Measurements from ENCODE around the gene XRCC4. TPM values are rescaled to one million over a fixed set of nuclear protein-coding genes. Genes with fewer than 3 reads are reported as not detected.

XRCC4 gene
- total RNA-seq, 1 experiment from 2014 or later: 24.6 TPM

DNA sequence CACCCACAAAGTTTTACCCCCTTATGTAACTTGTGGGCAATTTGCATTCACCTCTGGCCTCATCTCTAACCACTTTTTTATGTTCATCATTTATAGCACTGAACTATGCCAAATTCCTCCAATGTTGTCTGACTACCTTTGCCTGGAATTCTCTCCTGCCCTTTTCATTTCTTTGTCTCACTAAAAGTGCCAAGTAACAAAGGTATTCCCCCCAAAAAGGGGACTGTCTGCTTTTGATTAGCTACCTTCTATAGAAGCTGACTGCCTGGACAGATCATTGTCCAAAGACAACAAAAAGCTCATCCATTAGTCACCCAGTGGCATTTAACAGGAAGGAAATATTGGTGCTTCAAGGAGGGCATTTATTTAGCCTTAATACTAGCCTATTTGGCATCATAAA, 204.3 kb downstream of the XRCC4 start:
- ATAC-seq (peak; percentile 96), DNase-seq (ENCODE audit: low read depth, low spot score) (peak; percentile 89)
- ChIA-PET CTCF (interaction anchor here (0.6 kb wide), 1 partner anchor 65 kb away, joined by 3 read pairs; no protein-coding TSS in a partner anchor), POLR2A (interaction anchor here (0.8 kb wide), 1 partner anchor 204 kb away, joined by 3 read pairs; the partner anchor contains the start of gene XRCC4), RAD21 (ENCODE audit: low non-redundant PET in 1 of 2, low total read pairs in 2 of 2, uncharacterized antibody in 2 of 2, unreplicated experiment in 2 of 2) (no interaction called here)
- Histone ChIP-seq H3K9me2 (ENCODE audit: insufficient read depth) (no peaks in the 10 kb centered on the region; the same call in 1 of the 2 replicates), H2AFZ (ENCODE audit: low read depth, low read length, poor library complexity, severe bottlenecking) (no peak overlapping the region), H3K79me2 (ENCODE audit: insufficient read depth, low read length) (no peaks in the 10 kb centered on the region), H3K4me3 (replicated peaks in 1 of 2; ENCODE audit: low read depth in 1 of 2, low read length in 2 of 2) (peak overlapping the region in 1 of 2 experiments; percentile 21; a peak in 1 of 4 replicates), H3K9me3 (ENCODE audit: control insufficient read depth in 1 of 2, insufficient read depth in 1 of 2, low read depth in 1 of 2, low read length in 2 of 2) (no peaks in the 10 kb centered on the region), H3K36me3 (ENCODE audit: control insufficient read depth in 1 of 2, insufficient read depth in 2 of 2, low read length in 2 of 2) (no peaks in the 10 kb centered on the region), H3K27ac (ENCODE audit: low read depth, low read length) (peak overlapping the region; percentile 49; the same call in 1 of the 2 replicates), H4K20me1 (ENCODE audit: insufficient read depth) (no peaks in the 10 kb centered on the region), H3K27me3 (ENCODE audit: insufficient read depth, low read length) (no peaks in the 10 kb centered on the region), H3K4me2 (ENCODE audit: low read length) (peak overlapping the region; percentile 65), H3K9ac (ENCODE audit: low read length) (no peak overlapping the region; the same call in 1 of the 2 replicates), H3K4me1 (ENCODE audit: control insufficient read depth in 1 of 2, insufficient read depth in 2 of 2, low read length in 2 of 2) (peaks cover 21 to 28% of the 10 kb centered on the region in 2 experiments)
- TF ChIP-seq RAD21 (IDR thresholded peaks at IDR 0.05; ENCODE audit: low read depth) (peak; percentile 23), EZH2phosphoT487 (IDR thresholded peaks at IDR 0.05; ENCODE audit: borderline replicate concordance) (no peak), JUND (IDR thresholded peaks at IDR 0.05) (peak; percentile 85), SRF (IDR thresholded peaks at IDR 0.05; ENCODE audit: low read depth) (peak; percentile 83), FOSL1 (IDR thresholded peaks at IDR 0.05; ENCODE audit: low read depth) (peak; percentile 94), CEBPB (IDR thresholded peaks at IDR 0.05; ENCODE audit: low read depth) (peak; percentile 83), CBX3 (IDR thresholded peaks at IDR 0.05; ENCODE audit: low read depth) (peak; percentile 85; the same call in 1 of the 2 replicates), SIN3A (IDR thresholded peaks at IDR 0.05; ENCODE audit: low read depth) (peak; percentile 67), POLR2AphosphoS5 (IDR thresholded peaks at IDR 0.05; ENCODE audit: low read depth, low read length) (peak; percentile 40; the same call in 1 of the 2 replicates), ZFX (IDR thresholded peaks at IDR 0.05) (no peak), SP1 (IDR thresholded peaks at IDR 0.05; ENCODE audit: low read depth) (peak; percentile 84), TCF7L2 (IDR thresholded peaks at IDR 0.05; ENCODE audit: borderline replicate concordance, extremely low read depth, insufficient read depth, insufficient read length) (no peak), ELF1 (IDR thresholded peaks at IDR 0.05; ENCODE audit: borderline replicate concordance, low read depth) (0 out of 2 replicates have a peak, but pooled peaks have one; percentile 27)
- TF ChIP-seq, protein P1, sequence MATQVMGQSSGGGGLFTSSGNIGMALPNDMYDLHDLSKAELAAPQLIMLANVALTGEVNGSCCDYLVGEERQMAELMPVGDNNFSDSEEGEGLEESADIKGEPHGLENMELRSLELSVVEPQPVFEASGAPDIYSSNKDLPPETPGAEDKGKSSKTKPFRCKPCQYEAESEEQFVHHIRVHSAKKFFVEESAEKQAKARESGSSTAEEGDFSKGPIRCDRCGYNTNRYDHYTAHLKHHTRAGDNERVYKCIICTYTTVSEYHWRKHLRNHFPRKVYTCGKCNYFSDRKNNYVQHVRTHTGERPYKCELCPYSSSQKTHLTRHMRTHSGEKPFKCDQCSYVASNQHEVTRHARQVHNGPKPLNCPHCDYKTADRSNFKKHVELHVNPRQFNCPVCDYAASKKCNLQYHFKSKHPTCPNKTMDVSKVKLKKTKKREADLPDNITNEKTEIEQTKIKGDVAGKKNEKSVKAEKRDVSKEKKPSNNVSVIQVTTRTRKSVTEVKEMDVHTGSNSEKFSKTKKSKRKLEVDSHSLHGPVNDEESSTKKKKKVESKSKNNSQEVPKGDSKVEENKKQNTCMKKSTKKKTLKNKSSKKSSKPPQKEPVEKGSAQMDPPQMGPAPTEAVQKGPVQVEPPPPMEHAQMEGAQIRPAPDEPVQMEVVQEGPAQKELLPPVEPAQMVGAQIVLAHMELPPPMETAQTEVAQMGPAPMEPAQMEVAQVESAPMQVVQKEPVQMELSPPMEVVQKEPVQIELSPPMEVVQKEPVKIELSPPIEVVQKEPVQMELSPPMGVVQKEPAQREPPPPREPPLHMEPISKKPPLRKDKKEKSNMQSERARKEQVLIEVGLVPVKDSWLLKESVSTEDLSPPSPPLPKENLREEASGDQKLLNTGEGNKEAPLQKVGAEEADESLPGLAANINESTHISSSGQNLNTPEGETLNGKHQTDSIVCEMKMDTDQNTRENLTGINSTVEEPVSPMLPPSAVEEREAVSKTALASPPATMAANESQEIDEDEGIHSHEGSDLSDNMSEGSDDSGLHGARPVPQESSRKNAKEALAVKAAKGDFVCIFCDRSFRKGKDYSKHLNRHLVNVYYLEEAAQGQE (IDR thresholded peaks at IDR 0.05; ENCODE audit: low read depth): no peak
- TF ChIP-seq, protein P2, sequence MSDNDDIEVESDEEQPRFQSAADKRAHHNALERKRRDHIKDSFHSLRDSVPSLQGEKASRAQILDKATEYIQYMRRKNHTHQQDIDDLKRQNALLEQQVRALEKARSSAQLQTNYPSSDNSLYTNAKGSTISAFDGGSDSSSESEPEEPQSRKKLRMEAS (IDR thresholded peaks at IDR 0.05): peak; percentile 52; the same call in 1 of the 2 replicates
- TF ChIP-seq, protein P3, sequence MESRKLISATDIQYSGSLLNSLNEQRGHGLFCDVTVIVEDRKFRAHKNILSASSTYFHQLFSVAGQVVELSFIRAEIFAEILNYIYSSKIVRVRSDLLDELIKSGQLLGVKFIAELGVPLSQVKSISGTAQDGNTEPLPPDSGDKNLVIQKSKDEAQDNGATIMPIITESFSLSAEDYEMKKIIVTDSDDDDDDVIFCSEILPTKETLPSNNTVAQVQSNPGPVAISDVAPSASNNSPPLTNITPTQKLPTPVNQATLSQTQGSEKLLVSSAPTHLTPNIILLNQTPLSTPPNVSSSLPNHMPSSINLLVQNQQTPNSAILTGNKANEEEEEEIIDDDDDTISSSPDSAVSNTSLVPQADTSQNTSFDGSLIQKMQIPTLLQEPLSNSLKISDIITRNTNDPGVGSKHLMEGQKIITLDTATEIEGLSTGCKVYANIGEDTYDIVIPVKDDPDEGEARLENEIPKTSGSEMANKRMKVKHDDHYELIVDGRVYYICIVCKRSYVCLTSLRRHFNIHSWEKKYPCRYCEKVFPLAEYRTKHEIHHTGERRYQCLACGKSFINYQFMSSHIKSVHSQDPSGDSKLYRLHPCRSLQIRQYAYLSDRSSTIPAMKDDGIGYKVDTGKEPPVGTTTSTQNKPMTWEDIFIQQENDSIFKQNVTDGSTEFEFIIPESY (IDR thresholded peaks at IDR 0.05; ENCODE audit: extremely low read depth, insufficient replicate concordance, low read length): peak; percentile 65
- intact Hi-C loops (cut with micrococcal nuclease): no loop called here
- BruUV-seq (replicated peaks): no TSS peak
